Measurements from ENCODE around the gene TTLL8. TPM values are rescaled to one million over a fixed set of nuclear protein-coding genes. Genes with fewer than 3 reads are reported as not detected.

Gene TTLL8
- total RNA-seq, 1 experiment from 2014 or later = not detected

- Histone ChIP-seq H3K9ac (ENCODE audit: low read length) (no peak overlapping the region), H3K4me1 (ENCODE audit: low read length) (no peaks in the 10 kb centered on the region), H3K36me3 (ENCODE audit: insufficient read depth, low read length) (no peaks in the 10 kb centered on the region), H3K4me3 (ENCODE audit: low read length) (no peak overlapping the region), H4K20me1 (ENCODE audit: insufficient read depth, low read depth, low read length) (no peaks in the 10 kb centered on the region), H3K4me2 (ENCODE audit: low read depth, low read length, poor library complexity, severe bottlenecking) (no peak overlapping the region), H3K9me3 (ENCODE audit: low read length) (no peaks in the 10 kb centered on the region), H3K27me3 (ENCODE audit: low read length) (no peaks in the 10 kb centered on the region), H3K9me2 (replicated peaks; ENCODE audit: insufficient read depth, low read length) (no peaks in the 10 kb centered on the region), H3K79me2 (ENCODE audit: low read length) (no peaks in the 10 kb centered on the region), H2AFZ (ENCODE audit: low read length) (no peak overlapping the region), H3K27ac (ENCODE audit: low read length) (no peak overlapping the region)
- DNase-seq = no peak
These were observed 55.3 kb downstream of the TTLL8 start for GRCh38 chr22:50002791-50003190.

- H3K27ac ChIP-seq (ENCODE audit: low read length) = no peak overlapping the region
- H2AFZ ChIP-seq (ENCODE audit: low read length) = no peak overlapping the region
- no peak overlapping the region for H3K4me2 ChIP-seq (ENCODE audit: low read depth, low read length, poor library complexity, severe bottlenecking)
- no peak overlapping the region for H3K4me3 ChIP-seq (ENCODE audit: low read length)
- no peaks in the 10 kb centered on the region for H3K27me3 ChIP-seq (ENCODE audit: low read length)
- H3K9ac ChIP-seq (ENCODE audit: low read length) = no peak overlapping the region
- H3K9me3 ChIP-seq (ENCODE audit: low read length) = no peaks in the 10 kb centered on the region
- H3K79me2 ChIP-seq (ENCODE audit: low read length) = no peaks in the 10 kb centered on the region
- no peaks in the 10 kb centered on the region for H3K4me1 ChIP-seq (ENCODE audit: low read length)
- no peaks in the 10 kb centered on the region for H4K20me1 ChIP-seq (ENCODE audit: insufficient read depth, low read depth, low read length)
- no peaks in the 10 kb centered on the region for H3K9me2 ChIP-seq (replicated peaks; ENCODE audit: insufficient read depth, low read length)
- no peaks in the 10 kb centered on the region for H3K36me3 ChIP-seq (ENCODE audit: insufficient read depth, low read length)
- DNase-seq = no peak
These were observed 56.5 kb downstream of the TTLL8 start for GRCh38 chr22:50001388-50002231.

- DNase-seq = no peak
- H3K9me3 ChIP-seq (ENCODE audit: low read length) = no peaks in the 10 kb centered on the region
- H3K27me3 ChIP-seq (ENCODE audit: low read length) = no peaks in the 10 kb centered on the region
- no peaks in the 10 kb centered on the region for H4K20me1 ChIP-seq (ENCODE audit: insufficient read depth, low read depth, low read length)
- H3K9me2 ChIP-seq (replicated peaks; ENCODE audit: insufficient read depth, low read length) = no peaks in the 10 kb centered on the region
- no peak overlapping the region for H3K4me2 ChIP-seq (ENCODE audit: low read depth, low read length, poor library complexity, severe bottlenecking)
- no peaks in the 10 kb centered on the region for H3K79me2 ChIP-seq (ENCODE audit: low read length)
- H3K27ac ChIP-seq (ENCODE audit: low read length) = no peak overlapping the region
- H2AFZ ChIP-seq (ENCODE audit: low read length) = no peak overlapping the region
- no peaks in the 10 kb centered on the region for H3K4me1 ChIP-seq (ENCODE audit: low read length)
- no peak overlapping the region for H3K4me3 ChIP-seq (ENCODE audit: low read length)
- H3K9ac ChIP-seq (ENCODE audit: low read length) = no peak overlapping the region
- no peaks in the 10 kb centered on the region for H3K36me3 ChIP-seq (ENCODE audit: insufficient read depth, low read length)
These were observed 57.3 kb downstream of the TTLL8 start for GRCh38 chr22:50000587-50001387.

- Histone ChIP-seq H3K79me2 (ENCODE audit: low read length) (no peaks in the 10 kb centered on the region), H3K4me3 (ENCODE audit: low read length) (no peak overlapping the region), H3K27me3 (ENCODE audit: low read length) (no peaks in the 10 kb centered on the region), H3K36me3 (ENCODE audit: insufficient read depth, low read length) (no peaks in the 10 kb centered on the region), H2AFZ (ENCODE audit: low read length) (no peak overlapping the region), H3K9me3 (ENCODE audit: low read length) (no peaks in the 10 kb centered on the region), H3K4me1 (ENCODE audit: low read length) (no peaks in the 10 kb centered on the region), H4K20me1 (ENCODE audit: insufficient read depth, low read depth, low read length) (no peaks in the 10 kb centered on the region), H3K9me2 (replicated peaks; ENCODE audit: insufficient read depth, low read length) (no peaks in the 10 kb centered on the region), H3K9ac (ENCODE audit: low read length) (no peak overlapping the region), H3K4me2 (ENCODE audit: low read depth, low read length, poor library complexity, severe bottlenecking) (no peak overlapping the region), H3K27ac (ENCODE audit: low read length) (no peak overlapping the region)
- DNase-seq = no peak
These were observed 58.0 kb downstream of the TTLL8 start for GRCh38 chr22:49999946-50000586.

GRCh38 chr22:49999063-49999945 lies 58.8 kb downstream of the TTLL8 start:
- no peaks in the 10 kb centered on the region for H3K79me2 ChIP-seq (ENCODE audit: low read length)
- no peak overlapping the region for H3K4me2 ChIP-seq (ENCODE audit: low read depth, low read length, poor library complexity, severe bottlenecking)
- no peaks in the 10 kb centered on the region for H3K9me3 ChIP-seq (ENCODE audit: low read length)
- no peak overlapping the region for H3K9ac ChIP-seq (ENCODE audit: low read length)
- no peak overlapping the region for H3K4me3 ChIP-seq (ENCODE audit: low read length)
- no peaks in the 10 kb centered on the region for H3K9me2 ChIP-seq (replicated peaks; ENCODE audit: insufficient read depth, low read length)
- DNase-seq = no peak
- H4K20me1 ChIP-seq (ENCODE audit: insufficient read depth, low read depth, low read length) = no peaks in the 10 kb centered on the region
- no peak overlapping the region for H2AFZ ChIP-seq (ENCODE audit: low read length)
- no peaks in the 10 kb centered on the region for H3K4me1 ChIP-seq (ENCODE audit: low read length)
- H3K27ac ChIP-seq (ENCODE audit: low read length) = no peak overlapping the region
- no peaks in the 10 kb centered on the region for H3K36me3 ChIP-seq (ENCODE audit: insufficient read depth, low read length)
- H3K27me3 ChIP-seq (ENCODE audit: low read length) = no peaks in the 10 kb centered on the region

GRCh38 chr22:49998718-49999062 lies 59.4 kb downstream of the TTLL8 start:
- H2AFZ ChIP-seq (ENCODE audit: low read length) = no peak overlapping the region
- H3K27ac ChIP-seq (ENCODE audit: low read length) = no peak overlapping the region
- H3K4me2 ChIP-seq (ENCODE audit: low read depth, low read length, poor library complexity, severe bottlenecking) = no peak overlapping the region
- H4K20me1 ChIP-seq (ENCODE audit: insufficient read depth, low read depth, low read length) = no peaks in the 10 kb centered on the region
- no peaks in the 10 kb centered on the region for H3K9me2 ChIP-seq (replicated peaks; ENCODE audit: insufficient read depth, low read length)
- no peak overlapping the region for H3K4me3 ChIP-seq (ENCODE audit: low read length)
- DNase-seq = no peak
- no peaks in the 10 kb centered on the region for H3K9me3 ChIP-seq (ENCODE audit: low read length)
- no peak overlapping the region for H3K9ac ChIP-seq (ENCODE audit: low read length)
- no peaks in the 10 kb centered on the region for H3K4me1 ChIP-seq (ENCODE audit: low read length)
- H3K79me2 ChIP-seq (ENCODE audit: low read length) = no peaks in the 10 kb centered on the region
- H3K27me3 ChIP-seq (ENCODE audit: low read length) = no peaks in the 10 kb centered on the region
- no peaks in the 10 kb centered on the region for H3K36me3 ChIP-seq (ENCODE audit: insufficient read depth, low read length)

GRCh38 chr22:49997932-49998717 lies 60.0 kb downstream of the TTLL8 start:
- Histone ChIP-seq H3K4me1 (ENCODE audit: low read length) (no peaks in the 10 kb centered on the region), H3K27me3 (ENCODE audit: low read length) (no peaks in the 10 kb centered on the region), H3K9ac (ENCODE audit: low read length) (no peak overlapping the region), H3K4me2 (ENCODE audit: low read depth, low read length, poor library complexity, severe bottlenecking) (no peak overlapping the region), H3K27ac (ENCODE audit: low read length) (no peak overlapping the region), H3K9me2 (replicated peaks; ENCODE audit: insufficient read depth, low read length) (no peaks in the 10 kb centered on the region), H3K79me2 (ENCODE audit: low read length) (no peaks in the 10 kb centered on the region), H3K4me3 (ENCODE audit: low read length) (no peak overlapping the region), H3K9me3 (ENCODE audit: low read length) (no peaks in the 10 kb centered on the region), H3K36me3 (ENCODE audit: insufficient read depth, low read length) (no peaks in the 10 kb centered on the region), H2AFZ (ENCODE audit: low read length) (no peak overlapping the region), H4K20me1 (ENCODE audit: insufficient read depth, low read depth, low read length) (no peaks in the 10 kb centered on the region)
- no peak for DNase-seq

Data from Karpas-422 (cell line).